RKO (cell line): ENCODE data around the gene SIN3A.

ENCODE experiments used
- DNase-seq: peaks from one replicate; pipeline ENCODE4 v3.0.0-alpha.2; 2016; ENCODE audit warnings: low spot score

SIN3A gene

GRCh38 chr15:75371901-75372688, 79.4 kb downstream of the SIN3A start:
- DNase-seq: no peak

GRCh38 chr15:75371486-75371885, 80.0 kb downstream of the SIN3A start:
- no peak for DNase-seq

DNA sequence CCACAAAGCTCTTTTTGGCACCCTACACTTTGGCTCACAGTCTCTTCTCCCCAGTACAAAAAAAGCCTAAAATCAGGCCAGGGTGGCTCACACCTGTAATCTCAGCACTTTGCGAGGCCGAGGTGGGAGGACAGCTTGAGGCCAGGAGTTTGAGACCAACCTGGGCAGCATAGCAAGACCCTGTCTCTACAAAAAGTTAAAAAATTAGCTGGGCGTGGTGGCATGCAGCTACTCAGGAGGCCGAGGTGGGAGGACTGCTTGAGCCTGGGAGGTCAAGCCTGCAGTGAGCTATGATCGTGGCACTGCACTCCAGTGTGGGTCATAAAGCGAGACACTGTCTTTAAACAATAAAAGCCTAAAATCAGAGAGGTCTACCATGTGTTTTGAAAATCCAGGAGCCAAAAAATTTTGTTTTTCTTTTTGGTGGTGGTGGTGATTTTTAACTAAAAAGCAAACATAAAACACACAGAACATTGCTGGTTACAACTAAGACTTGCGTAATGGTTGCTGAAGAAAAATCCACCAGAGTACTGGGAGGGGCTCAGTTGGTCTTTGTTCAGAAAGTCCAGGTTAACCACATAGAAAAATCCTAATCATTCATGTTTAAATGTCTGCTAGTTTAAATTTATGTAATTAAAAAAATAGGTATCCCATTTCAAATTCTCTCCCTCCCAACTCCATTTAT, 81.5 kb downstream of the SIN3A start:
- no peak for DNase-seq

GRCh38 chr15:75368689-75369239, 82.7 kb downstream of the SIN3A start:
- peak; percentile 59 for DNase-seq

DNA sequence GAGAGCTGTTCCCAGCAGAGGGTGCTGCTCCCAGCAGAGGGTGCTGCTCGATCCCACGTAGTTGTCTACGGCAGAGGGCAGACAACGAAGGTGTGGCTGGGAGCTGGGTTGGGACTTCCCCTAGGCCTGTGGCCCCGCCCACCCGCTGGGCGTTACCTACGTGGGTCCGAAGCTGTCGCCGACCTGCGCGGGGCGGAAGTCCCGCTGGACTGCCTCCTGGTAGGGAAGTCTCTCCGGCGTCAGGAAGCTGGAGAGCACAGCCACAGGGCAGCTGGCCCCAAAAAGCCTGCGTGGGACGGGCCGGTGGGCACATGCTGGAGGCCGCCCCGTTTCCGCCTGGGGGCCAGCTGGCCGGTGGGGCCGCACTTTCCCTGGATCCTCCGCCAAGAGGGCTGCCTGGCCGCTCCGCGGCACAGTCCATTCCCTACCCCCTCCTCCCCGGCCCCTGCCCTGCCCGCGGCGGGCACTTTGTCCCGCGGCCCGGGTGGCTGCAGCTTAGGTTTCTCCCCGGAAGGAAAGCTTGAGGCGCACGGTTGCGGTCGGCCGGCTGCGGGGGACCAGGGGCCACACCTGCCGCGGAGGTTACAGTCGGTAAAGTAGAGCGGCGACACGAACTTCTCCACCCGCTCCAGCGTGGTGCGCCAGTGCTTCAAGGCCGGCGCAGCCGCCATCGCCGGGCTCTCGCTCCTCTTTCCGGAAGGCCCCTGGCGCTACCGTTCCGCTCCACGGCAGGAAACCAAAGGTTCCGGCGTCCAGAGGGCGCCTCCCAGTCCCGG, 83.4 kb downstream of the SIN3A start, which contains the start of gene MAN2C1:
Gene MAN2C1, minus strand, starts transcription at position 695 of the 776 bp plus-strand sequence. Its CDS starts 24 bp downstream, at position 671.
- DNase-seq: peak; percentile 97

DNA sequence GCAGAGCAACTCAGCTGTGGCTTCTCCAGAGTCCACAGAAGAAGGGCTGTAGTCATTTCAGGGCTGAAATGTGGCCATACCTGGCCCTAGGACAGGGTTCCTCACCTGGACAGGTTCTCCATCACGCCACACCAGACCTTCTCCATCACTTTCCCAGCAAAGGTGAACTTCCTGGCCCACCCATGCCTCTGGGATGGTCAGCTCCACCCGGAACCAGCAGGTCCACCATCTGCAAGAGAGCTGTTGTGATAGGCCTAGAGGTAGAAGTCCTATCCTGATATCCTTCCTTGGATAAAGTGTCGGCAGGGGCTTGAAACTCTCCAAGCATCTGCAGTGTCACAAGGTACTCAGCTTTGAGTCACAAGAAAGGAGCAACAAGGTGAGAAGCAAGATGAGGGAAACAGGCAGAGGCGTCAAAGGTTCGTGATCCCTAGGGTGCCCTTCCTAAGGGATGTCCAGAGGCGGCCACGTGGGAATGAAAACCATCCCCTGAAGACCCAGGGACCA, 84.0 kb downstream of the SIN3A start:
- DNase-seq: no peak

GRCh38 chr15:75367006-75367405, 84.5 kb downstream of the SIN3A start:
- no peak for DNase-seq

- DNase-seq: no peak
Observed at GRCh38 chr15:75366163-75366562, 85.3 kb downstream of the SIN3A start.

DNA sequence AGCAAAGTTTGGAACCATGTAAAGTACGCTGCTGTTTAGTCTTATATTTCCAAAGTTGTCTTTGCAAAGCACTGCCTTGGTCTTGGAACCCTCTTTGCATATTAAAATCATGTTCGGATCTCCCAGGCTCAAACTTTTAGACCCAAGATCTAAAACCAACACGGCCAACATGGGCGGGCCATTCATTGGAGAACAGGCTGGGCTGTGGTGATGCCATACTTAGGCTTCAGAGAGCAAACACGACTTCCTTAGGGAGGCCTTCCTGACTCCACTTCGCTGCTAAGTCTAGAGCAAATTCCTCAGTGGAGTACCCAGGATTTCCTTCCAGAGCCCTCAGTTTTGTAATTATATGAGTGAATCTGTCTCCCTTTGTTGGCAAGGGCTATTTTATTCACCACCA, 86.6 kb downstream of the SIN3A start:
- DNase-seq: no peak

- DNase-seq: no peak
Observed at GRCh38 chr15:75363786-75364185, 87.7 kb downstream of the SIN3A start.

GRCh38 chr15:75362642-75363249, 88.7 kb downstream of the SIN3A start:
- no peak for DNase-seq

GRCh38 chr15:75361989-75362641, 89.4 kb downstream of the SIN3A start:
- no peak for DNase-seq

DNA sequence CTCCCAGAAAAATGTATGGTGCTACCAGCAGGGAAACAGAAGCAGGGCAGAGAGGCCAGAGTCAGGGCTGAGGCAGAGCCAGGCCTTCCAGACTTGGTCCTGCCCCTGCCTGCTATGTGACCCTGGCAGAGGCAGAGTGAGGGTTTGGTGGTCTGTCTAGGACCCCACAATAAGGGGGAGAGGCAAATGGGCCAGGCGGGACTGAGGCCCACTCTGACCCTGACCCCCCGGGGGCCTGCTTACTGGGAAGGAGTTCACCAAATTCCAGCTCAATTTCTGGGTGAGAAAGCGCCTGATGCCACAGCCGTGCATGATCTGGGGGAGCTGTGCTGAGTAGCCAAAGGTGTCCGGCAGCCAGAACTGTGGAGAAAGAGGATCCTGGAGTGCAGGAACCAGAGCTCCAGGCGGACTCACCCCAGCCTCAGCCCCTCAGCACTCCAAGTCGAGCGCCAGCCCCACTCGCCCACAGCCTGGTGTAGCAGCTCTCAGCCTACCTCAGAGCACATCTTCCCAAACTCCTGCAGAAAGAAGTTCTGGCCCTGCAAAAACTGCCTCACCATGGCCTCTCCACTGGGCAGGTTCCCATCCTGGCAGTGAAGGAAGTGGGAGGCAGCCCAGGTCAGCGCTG, 90.0 kb downstream of the SIN3A start:
- no peak for DNase-seq

GRCh38 chr15:75360856-75361255, 90.6 kb downstream of the SIN3A start:
- DNase-seq: no peak

DNA sequence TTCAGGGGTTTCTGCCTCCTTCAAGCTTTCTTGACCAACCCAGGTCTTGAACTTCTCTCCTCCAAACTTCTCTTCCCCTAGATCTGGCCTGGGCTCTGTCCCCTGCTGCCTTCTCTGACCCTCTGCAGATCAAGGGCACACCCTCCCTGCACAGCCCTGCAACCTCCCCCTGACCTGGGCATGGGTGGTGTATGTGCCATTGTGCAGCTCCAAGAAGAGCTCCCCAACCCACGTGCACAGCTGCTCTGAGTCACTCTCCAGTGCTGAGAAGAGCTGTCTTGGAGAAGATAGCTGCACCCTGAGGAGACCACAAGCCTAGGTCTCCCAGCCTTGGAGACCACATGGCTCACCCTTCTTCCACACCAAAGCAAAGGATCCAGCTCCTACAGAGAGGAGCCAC, 91.1 kb downstream of the SIN3A start:
- DNase-seq: no peak

- no peak for DNase-seq
Observed at GRCh38 chr15:75359537-75360250, 91.8 kb downstream of the SIN3A start.

GRCh38 chr15:75358771-75359536, 92.5 kb downstream of the SIN3A start:
- no peak for DNase-seq

GRCh38 chr15:75357976-75358673, 93.4 kb downstream of the SIN3A start:
- DNase-seq: no peak

- DNase-seq: no peak
Observed at GRCh38 chr15:75356517-75356916, 95.0 kb downstream of the SIN3A start.
